Right lobe of liver (tissue), 6 donors: ENCODE measurements around the gene HOXB6. TPM values are rescaled to one million over a fixed set of nuclear protein-coding genes. Genes with fewer than 3 reads are reported as not detected.

Experiments used
- ATAC-seq, 4 donors: fragments of 200-7000 bp; cut with Tn5 transposase; one replicate each; pipeline ENCODE4 v1.9.1; 2020; ENCODE audit warnings: mild to moderate bottlenecking in 4 of 4, moderate library complexity in 4 of 4
- DNase-seq, 3 donors: peaks; one replicate each; pipeline ENCODE4 v3.0.0-alpha.2; 2020
- H3K27ac ChIP-seq, 3 donors: fragments of 200-600 bp; one replicate each; pipeline ENCODE4 v1.8.0; 2022
- H3K27me3 ChIP-seq, 2 donors: fragments of 200-600 bp; one replicate each; pipeline ENCODE4 v1.8.0; 2022
- H3K36me3 ChIP-seq, 4 donors: fragments of 200-600 bp; sonication (generic) in 1 of 4; one replicate each; pipeline versions ENCODE4 v1.5.1 to v1.8.0; 2017 to 2022; ENCODE audit warnings: control low read depth in 1 of 4
- H3K4me1 ChIP-seq, 4 donors: fragments of 200-600 bp; sonication (generic) in 1 of 4; one replicate each; pipeline versions ENCODE4 v1.5.1 to v1.8.0; 2017 to 2022; ENCODE audit warnings: control low read depth in 1 of 4
- H3K4me3 ChIP-seq, 3 donors: fragments of 200-600 bp; one replicate each; pipeline ENCODE4 v1.8.0; 2022
- H3K9me3 ChIP-seq, 4 donors: fragments of 200-600 bp; sonication (generic) in 1 of 4; one replicate each; pipeline versions ENCODE4 v1.5.1 to v1.8.0; 2017 to 2022; ENCODE audit warnings: control low read depth in 1 of 4
- CTCF ChIP-seq, 4 donors: fragments of 200-600 bp in 3 of 4; fragments of 450-650 bp in 1 of 4; IDR thresholded peaks; one replicate each; pipeline versions ENCODE4 v1.5.1 to v1.8.0; 2016 to 2022; ENCODE audit warnings: antibody characterized with exemption in 4 of 4, mild to moderate bottlenecking in 2 of 4
- POLR2A ChIP-seq: fragments of 450-650 bp; IDR thresholded peaks from one replicate; pipeline ENCODE4 v1.6.1; 2017; ENCODE audit warnings: antibody characterized with exemption, mild to moderate bottlenecking
- WGBS: methylation state at CpG from one replicate; pipeline ENCODE4 v1.1.6; 2018; ENCODE audit warnings: low coverage, low lambda C conversion rate; ENCODE audit not compliant: insufficient coverage; ENCODE audit errors: missing lambda C conversion rate; 5-methylcytosine and 5-hydroxymethylcytosine counted together
- intact Hi-C, 2 donors: fragments of 100-400 bp; cut with DNase I; formaldehyde crosslinking; loops; one replicate each; pipeline versions ENCODE4 v1.11.2 to v1.14.1; 2022
- total RNA-seq, 6 experiments: library from RNA; depleted of rRNA in 2 of 6; stranded (reverse); fragments of >200 nt in 2 of 6; fragmentation: NEBNext Ultra II Directional in 3 of 6; extraction: Animal tissue kit (Norgen Biotek cat#: 25700) in 3 of 6; gene quantifications; one replicate each; pipeline versions ENCODE4 v1.1.0 to v1.2.4, GENCODE V29; 2016 to 2023
- donor health status: DM: no; HTN: yes; CAD: no.
- donor health status: DM: no; HTN: no; CAD: no.
- donor health status: DM: no; HTN: no; CAD: no.
- donor health status: DM: no; HTN: yes; CAD: no.
- donor health status: DM: no; HTN: yes; CAD: no.

HOXB6 gene
- total RNA-seq, 6 experiments from 2014 or later = 0.18 to 0.83 (median 0.56) TPM

GRCh38 chr17:48636177-48637018, 31.6 kb upstream of the HOXB6 start:
- DNase-seq (peak in 1 of 3 donors; percentile 66), ATAC-seq (peak; percentile 54 to 78 (median 67))
- H3K4me1 ChIP-seq = no peaks in the 10 kb centered on the region
- peaks cover 12 to 68% of the 10 kb centered on the region in 2 donors for H3K27me3 ChIP-seq
- no peaks in the 10 kb centered on the region for H3K9me3 ChIP-seq
- no peak overlapping the region for H3K27ac ChIP-seq
- intact Hi-C loops = no loop called here
- TF ChIP-seq POLR2A = no peak
- peak; percentile 13 to 39 (median 38) for TF ChIP-seq CTCF (IDR thresholded peaks at IDR 0.05)
- WGBS = 5% methylated on average over 20 of the region's 39 CpGs
- H3K36me3 ChIP-seq = no peaks in the 10 kb centered on the region
- H3K4me3 ChIP-seq = no peak overlapping the region

GRCh38 chr17:48634493-48635208, 29.9 kb upstream of the HOXB6 start:
- no peaks in the 10 kb centered on the region for H3K4me1 ChIP-seq
- H3K4me3 ChIP-seq = no peak overlapping the region
- TF ChIP-seq CTCF (IDR thresholded peaks at IDR 0.05) (no peak), POLR2A (no peak)
- H3K27ac ChIP-seq = no peak overlapping the region
- H3K9me3 ChIP-seq = no peaks in the 10 kb centered on the region
- peaks cover 16 to 79% of the 10 kb centered on the region in 2 donors for H3K27me3 ChIP-seq
- H3K36me3 ChIP-seq = no peaks in the 10 kb centered on the region
- intact Hi-C loops = no loop called here
- no peak for ATAC-seq
- no peak for DNase-seq
- 20% methylated on average over 14 of the region's 20 CpGs for WGBS

- TF ChIP-seq POLR2A (no peak), CTCF (IDR thresholded peaks at IDR 0.05) (no peak)
- no peak overlapping the region for H3K4me3 ChIP-seq
- peaks cover 18 to 80% of the 10 kb centered on the region in 2 donors for H3K27me3 ChIP-seq
- H3K36me3 ChIP-seq = no peaks in the 10 kb centered on the region
- WGBS = 29% methylated on average over 12 of the region's 35 CpGs
- DNase-seq = no peak
- H3K27ac ChIP-seq = no peak overlapping the region
- no peak for ATAC-seq
- H3K9me3 ChIP-seq = no peaks in the 10 kb centered on the region
- no peaks in the 10 kb centered on the region for H3K4me1 ChIP-seq
- intact Hi-C loops = no loop called here
Measured at GRCh38 chr17:48633266-48633677, 28.5 kb upstream of the HOXB6 start.

- TF ChIP-seq POLR2A (no peak), CTCF (IDR thresholded peaks at IDR 0.05) (no peak)
- no peak overlapping the region for H3K27ac ChIP-seq
- H3K9me3 ChIP-seq = no peaks in the 10 kb centered on the region
- 27% methylated on average over 6 of the region's 7 CpGs for WGBS
- peaks cover 18 to 84% of the 10 kb centered on the region in 2 donors for H3K27me3 ChIP-seq
- no peaks in the 10 kb centered on the region for H3K36me3 ChIP-seq
- H3K4me3 ChIP-seq = no peak overlapping the region
- H3K4me1 ChIP-seq = no peaks in the 10 kb centered on the region
- ATAC-seq (no peak), DNase-seq (no peak)
- intact Hi-C loops = no loop called here
Measured at GRCh38 chr17:48632579-48633265, 27.9 kb upstream of the HOXB6 start.
